SK-N-DZ (cell line): ENCODE measurements around the gene ZNF155. TPM values are rescaled to one million over a fixed set of nuclear protein-coding genes. Genes with fewer than 3 reads are reported as not detected.
"Not testable (repeated sequence)": the region's sequence is repeated elsewhere in the genome, so short reads cannot be mapped to it uniquely, and the experiment has no call there.

Experiments
- DNase-seq: peaks from one replicate; pipeline ENCODE4 v3.0.0-alpha.2; 2015; ENCODE audit warnings: low spot score
- polyA plus RNA-seq, 2 experiments: library from polyadenylated mRNA; depleted of rRNA; stranded (reverse); fragments of >200 nt; gene quantifications; 2 replicates each; pipeline ENCODE4 v1.2.3, GENCODE V29; 2014

ZNF155 gene
- 5.2 and 6.4 TPM in 2 replicates for polyA plus RNA-seq (2014; cell fraction: cytosol; rRNA removed)
- polyA plus RNA-seq (2014; cell fraction: nucleus; rRNA removed) = 9.8 and 10.3 TPM in 2 replicates

GRCh38 chr19:43983912-43984686 lies at the start of gene ZNF155:
TSS of gene ZNF155 (plus strand) at chr19:43984188. CDS start at chr19:43988544, 4,356 bp downstream.
- DNase-seq = peak; percentile 97

DNA sequence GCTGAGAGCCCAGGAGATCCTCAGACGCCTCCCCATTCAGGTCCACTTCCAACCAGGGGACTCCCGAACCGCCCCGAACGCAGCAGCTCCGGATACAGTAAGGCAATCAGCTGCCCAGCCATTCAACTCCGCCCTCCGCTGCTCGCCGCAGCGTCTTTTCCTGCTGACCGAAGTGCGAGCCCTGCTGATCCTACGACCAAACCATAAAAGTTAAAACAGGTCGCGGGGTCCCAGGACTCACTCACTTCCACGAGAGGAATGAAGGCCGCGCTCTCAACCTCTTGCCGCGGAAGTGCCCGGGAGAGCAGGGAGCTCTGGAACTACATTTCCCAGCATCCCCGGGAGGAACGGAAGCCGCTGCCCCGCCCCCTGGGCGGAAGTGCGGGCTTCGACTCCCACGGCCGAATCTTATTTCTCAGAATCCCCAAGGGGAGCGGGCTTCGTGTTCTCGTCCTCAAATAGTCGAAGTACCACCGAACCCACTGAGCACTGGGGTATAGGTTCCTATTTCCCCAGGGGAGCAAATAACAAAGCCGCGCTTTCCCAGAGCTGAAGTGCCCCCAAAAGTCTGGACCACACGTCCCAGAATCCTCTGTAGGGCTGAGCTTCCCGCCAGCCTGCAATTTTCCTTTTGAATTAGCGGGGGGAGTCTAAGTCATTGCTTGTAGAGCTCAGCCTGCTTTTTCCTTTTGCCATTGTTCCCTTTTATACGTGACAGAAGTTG lies 48.8 kb upstream of the ZNF155 start, which contains the start of gene ZNF45:
ZNF45 (minus strand) TSS at position 298 of the 724 bp plus-strand sequence. CDS start 13,097 bp downstream, outside the sequence.
- DNase-seq = peak; percentile 87

- no peak for DNase-seq
Measured at GRCh38 chr19:43936188-43936587, 47.8 kb upstream of the ZNF155 start.

GRCh38 chr19:43939557-43940260 lies 44.3 kb upstream of the ZNF155 start:
- no peak for DNase-seq

GRCh38 chr19:43940719-43941118 lies 43.3 kb upstream of the ZNF155 start:
- DNase-seq = no peak

GRCh38 chr19:43941209-43941608 lies 42.8 kb upstream of the ZNF155 start:
- no peak for DNase-seq

DNA sequence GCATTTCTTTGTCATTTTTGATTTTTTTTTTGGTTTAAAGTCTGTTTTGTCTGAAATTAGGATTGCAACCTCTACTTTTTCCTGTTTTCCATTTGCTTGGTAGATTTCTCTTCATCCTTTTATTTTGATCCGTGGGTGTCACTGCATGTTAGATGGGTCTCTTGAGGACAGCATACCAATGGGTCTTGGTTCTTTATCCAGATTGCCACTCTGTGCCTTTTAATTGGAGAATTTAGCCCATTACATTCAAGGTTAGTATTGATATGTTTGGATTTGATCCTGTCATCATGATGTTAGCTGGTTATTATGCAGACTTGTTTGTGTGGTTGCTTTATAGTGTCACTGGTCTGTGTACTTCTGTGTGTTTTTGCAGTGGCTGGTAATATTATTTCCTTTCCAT lies 36.6 kb upstream of the ZNF155 start:
- DNase-seq = not testable (repeated sequence)

DNA sequence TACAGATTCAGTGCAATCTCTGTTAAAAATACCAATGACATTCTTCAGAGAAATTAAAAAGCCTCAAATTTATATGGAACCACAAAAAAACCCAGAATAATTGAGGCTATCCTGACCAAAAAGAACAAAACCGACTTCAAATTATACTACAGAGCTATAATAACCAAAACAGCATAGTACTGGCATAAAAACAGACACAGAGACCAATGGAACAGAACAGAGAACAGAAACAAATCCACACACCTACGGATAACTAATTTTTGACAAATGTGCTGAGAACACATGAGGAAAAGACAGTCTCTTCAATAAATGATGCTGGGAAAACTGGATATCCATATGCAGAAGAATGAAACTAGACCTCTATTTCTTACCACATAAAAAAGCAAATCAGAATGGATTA lies 34.2 kb upstream of the ZNF155 start:
- not testable (repeated sequence) for DNase-seq

- peak; percentile 93 for DNase-seq
Measured at GRCh38 chr19:43950834-43951645, 32.9 kb upstream of the ZNF155 start, which contains the start of gene ZNF221. TSS of gene ZNF221 (plus strand) at chr19:43951228. CDS start at chr19:43962727, 11,499 bp downstream.

DNA sequence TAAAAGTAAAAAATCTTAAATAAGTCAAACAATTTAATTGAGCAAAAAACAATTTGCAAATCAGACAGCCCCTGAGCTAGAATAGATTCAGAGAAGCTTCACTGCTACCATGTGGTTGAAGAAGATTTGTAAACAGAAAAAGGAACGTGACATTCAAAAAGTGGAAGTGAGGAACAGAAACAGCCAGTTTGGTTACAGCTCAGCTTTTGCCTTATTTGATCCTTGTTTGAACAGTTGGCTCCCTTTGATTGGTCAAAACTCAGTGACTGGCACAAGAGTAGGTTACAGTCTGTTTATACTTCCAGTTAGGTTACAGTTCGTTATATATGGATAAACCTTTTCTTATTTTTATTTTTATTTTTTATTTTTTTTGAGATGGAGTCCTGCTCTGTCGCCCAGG lies 27.2 kb upstream of the ZNF155 start:
- DNase-seq = no peak

DNA sequence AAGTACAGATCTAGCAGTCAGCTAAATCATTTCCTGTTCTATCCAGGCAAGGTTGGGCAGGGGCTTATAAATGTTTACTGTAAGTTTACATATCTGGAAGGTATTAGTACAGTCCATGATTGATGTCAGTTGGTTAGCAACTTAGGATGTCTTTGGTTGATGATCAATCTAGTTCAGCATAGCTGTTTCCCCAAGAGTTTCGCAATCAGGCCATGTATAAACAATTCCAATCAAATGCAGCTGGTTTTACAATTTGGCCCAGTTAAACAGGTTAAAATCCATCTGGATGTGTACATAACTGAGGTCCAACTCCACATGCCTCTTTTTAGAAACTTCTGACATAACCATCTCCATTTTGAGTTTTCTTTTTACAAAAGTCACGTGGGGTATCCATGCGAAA lies 26.1 kb upstream of the ZNF155 start:
- DNase-seq = no peak

DNA sequence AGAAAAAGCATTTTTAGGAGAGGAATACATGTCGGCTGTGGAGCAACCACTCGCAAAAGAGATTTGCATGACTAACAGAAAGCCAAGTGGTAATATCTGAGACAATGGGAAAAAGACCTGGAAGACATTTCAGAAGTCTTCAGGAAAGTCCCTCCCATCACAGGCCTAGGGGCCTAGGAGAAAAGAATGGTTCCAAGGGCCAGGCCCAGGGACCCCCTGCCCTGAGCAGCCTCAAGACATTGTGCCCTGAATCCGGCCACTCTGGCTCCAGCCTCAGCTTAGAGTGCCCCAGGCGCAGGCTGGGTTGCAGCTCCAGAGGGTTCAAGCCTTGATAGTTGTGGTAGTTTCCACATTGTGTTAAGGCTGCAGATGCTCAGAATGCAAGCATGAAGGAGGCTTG lies 23.6 kb upstream of the ZNF155 start:
- DNase-seq = no peak

DNA sequence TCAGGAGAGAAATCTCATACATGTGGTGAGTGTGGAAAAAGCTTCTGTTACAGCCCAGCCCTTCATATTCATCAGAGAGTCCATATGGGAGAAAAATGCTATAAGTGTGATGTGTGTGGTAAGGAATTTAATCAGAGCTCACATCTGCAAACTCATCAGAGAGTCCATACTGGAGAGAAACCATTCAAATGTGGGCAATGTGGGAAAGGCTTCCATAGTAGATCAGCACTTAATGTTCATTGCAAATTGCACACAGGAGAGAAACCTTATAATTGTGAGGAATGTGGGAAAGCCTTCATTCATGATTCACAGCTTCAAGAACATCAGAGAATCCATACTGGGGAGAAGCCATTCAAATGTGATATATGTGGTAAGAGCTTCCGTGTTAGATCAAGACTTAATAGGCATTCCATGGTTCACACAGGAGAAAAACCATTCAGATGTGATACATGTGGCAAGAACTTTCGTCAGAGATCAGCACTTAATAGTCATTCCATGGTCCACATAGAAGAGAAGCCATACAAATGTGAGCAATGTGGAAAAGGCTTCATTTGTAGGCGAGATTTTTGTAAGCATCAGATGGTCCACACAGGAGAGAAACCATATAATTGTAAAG lies 17.8 kb upstream of the ZNF155 start:
- no peak for DNase-seq

DNA sequence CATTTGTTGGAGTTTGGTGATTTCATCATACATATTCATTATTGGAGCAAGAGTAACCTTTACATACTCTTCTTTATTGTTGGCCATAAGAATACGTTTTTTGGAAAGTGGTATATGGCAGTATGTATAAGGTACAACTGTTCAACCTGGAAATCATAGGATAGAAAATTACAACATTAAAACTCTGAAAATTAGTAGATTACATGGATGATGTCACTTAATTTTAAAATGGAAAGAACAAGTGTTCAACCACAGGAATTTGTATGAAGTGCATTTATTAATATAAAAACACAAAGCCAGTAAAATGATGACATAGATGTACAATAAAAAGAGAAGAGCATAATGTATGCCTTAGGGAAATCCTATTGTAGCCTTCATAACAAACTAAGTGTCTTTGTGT lies 7.3 kb upstream of the ZNF155 start:
- DNase-seq = no peak

- no peak for DNase-seq
Measured at GRCh38 chr19:43983544-43983911, 460 bp upstream of the ZNF155 start.

DNA sequence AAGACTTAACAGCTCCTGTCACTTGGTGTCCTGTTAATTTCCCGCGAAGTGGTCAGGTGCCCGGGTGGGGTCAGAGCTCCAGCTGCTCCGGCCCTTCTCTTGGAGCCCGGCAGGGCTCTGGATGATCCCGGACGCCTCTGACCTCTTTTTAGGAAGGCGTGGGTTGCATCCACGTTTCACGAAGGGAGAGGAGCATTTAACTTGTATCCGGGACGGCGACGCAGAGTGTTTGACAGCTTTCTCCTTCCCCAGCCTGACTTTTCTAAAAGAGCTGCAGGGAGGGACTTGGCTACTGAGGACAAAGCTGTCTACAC lies 656 bp downstream of the ZNF155 start:
- DNase-seq = no peak

- DNase-seq = no peak
Measured at GRCh38 chr19:43997631-43998290, 13.8 kb downstream of the ZNF155 start.

- no peak for DNase-seq
Measured at GRCh38 chr19:44002212-44002565, 18.2 kb downstream of the ZNF155 start.

GRCh38 chr19:44002566-44003460 lies 18.8 kb downstream of the ZNF155 start, which contains the start of gene ZNF230:
TSS of gene ZNF230 (plus strand) at chr19:44002957. CDS start at chr19:44007079, 4,122 bp downstream.
- peak; percentile 93 for DNase-seq
